K562 (cell line): Measurements from ENCODE around the gene EYA3. TPM values are rescaled to one million over a fixed set of nuclear protein-coding genes. Genes with fewer than 3 reads are reported as not detected.

ENCODE experiments used
- ATAC-seq: fragments of 200-7000 bp; cut with Tn5 transposase; 3 replicates; pipeline ENCODE4 v1.9.1; 2020; ENCODE audit warnings: moderate library complexity
- BruUV-seq: library from RNA; stranded (reverse); fragments of 400-500 nt; replicated peaks from 2 replicates; lab custom pipeline; 2021; lab: Mats Ljungman, UMichigan
- CTCF ChIA-PET: fragments of 300-600 bp; formaldehyde crosslinking; extraction: SDS; loops from one replicate; lab custom pipeline; 2021; ENCODE audit warnings: low intra/inter-chr PET ratio; lab: Yijun Ruan, JAX
- POLR2A ChIA-PET: fragments of 300-600, 350-650 bp; sonication (Branson Sonifier 250); formaldehyde crosslinking; extraction: SDS; loops from one replicate; lab custom pipeline; 2021; ENCODE audit warnings: antibody characterized with exemption, inconsistent platforms; lab: Yijun Ruan, JAX
- DNase-seq, 4 experiments: peaks; one replicate each; pipeline versions ENCODE4 v3.0.0 to v3.0.0-alpha.2; 2011 to 2018; ENCODE audit warnings: low spot score in 3 of 4, mixed read lengths in 3 of 4; ENCODE audit errors: extremely low read depth in 1 of 4
- FAIRE-seq: peaks from 2 replicates; lab custom pipeline; 2011; peaks lifted over from hg19 to GRCh38; lab: Jason Lieb, UNC
- H2AFZ ChIP-seq: 2 replicates; pipeline ENCODE4 v1.6.0; 2011; ENCODE audit warnings: low read depth, low read length, control low read depth, inconsistent platforms
- H3K27ac ChIP-seq: fragments of 200-600 bp; 3 replicates; pipeline ENCODE4 v1.8.0; 2011; ENCODE audit warnings: low read depth, mild to moderate bottlenecking, control low read depth, inconsistent platforms, low read length, moderate library complexity, mixed read lengths; ENCODE audit errors: extremely low read depth
- H3K27me3 ChIP-seq, 2 experiments: fragments of 300-600 bp in 1 of 2; 2 replicates in 1 of 2; 3 replicates in 1 of 2; pipeline versions ENCODE4 v1.6.0 to v1.8.0; 2011; ENCODE audit warnings: inconsistent platforms in 2 of 2, low read length in 2 of 2, mild to moderate bottlenecking in 1 of 2, mixed read lengths in 1 of 2, moderate library complexity in 1 of 2; ENCODE audit not compliant: control insufficient read depth in 2 of 2, insufficient read depth in 2 of 2
- H3K36me3 ChIP-seq: fragments of 300-600 bp; 3 replicates; pipeline ENCODE4 v1.8.0; 2011; ENCODE audit warnings: mild to moderate bottlenecking, low read length, inconsistent platforms; ENCODE audit not compliant: control insufficient read depth, insufficient read depth
- H3K4me1 ChIP-seq, 2 experiments: fragments of 200-600 bp in 1 of 2; replicated peaks in 1 of 2; 2 replicates in 1 of 2; 3 replicates in 1 of 2; pipeline versions ENCODE4 v1.5.1 to v1.8.0; 2011; ENCODE audit warnings: inconsistent platforms in 2 of 2, low read length in 2 of 2, mild to moderate bottlenecking in 1 of 2, mixed read lengths in 1 of 2, moderate library complexity in 1 of 2; ENCODE audit not compliant: control insufficient read depth in 2 of 2, insufficient read depth in 2 of 2
- H3K4me2 ChIP-seq: 2 replicates; pipeline ENCODE4 v1.6.1; 2011; ENCODE audit warnings: low read length, control low read depth, inconsistent platforms, mixed read lengths; ENCODE audit not compliant: insufficient read depth
- H3K4me3 ChIP-seq: fragments of 200-600 bp; sonication (generic), shearing (Covaris generic); 2 replicates; pipeline ENCODE4 v1.5.1; 2016; ENCODE audit warnings: control low read depth, inconsistent platforms
- H3K79me2 ChIP-seq: fragments of 200-600 bp; 3 replicates; pipeline ENCODE4 v1.8.0; 2011; ENCODE audit warnings: low read length, inconsistent platforms; ENCODE audit not compliant: control insufficient read depth, insufficient read depth
- H3K9ac ChIP-seq, 2 experiments: 2 replicates each; pipeline versions ENCODE4 v1.6.0 to v1.6.1; 2011; ENCODE audit warnings: low read depth in 2 of 2, low read length in 2 of 2, control low read depth in 1 of 2, inconsistent platforms in 1 of 2, mild to moderate bottlenecking in 1 of 2, mixed read lengths in 1 of 2; ENCODE audit not compliant: insufficient read depth in 1 of 2
- H3K9me1 ChIP-seq: one replicate; pipeline ENCODE4 v1.6.0; 2011; ENCODE audit warnings: inconsistent platforms, mild to moderate bottlenecking, low read length, moderate library complexity; ENCODE audit not compliant: control insufficient read depth, insufficient read depth
- H3K9me3 ChIP-seq: replicated peaks from 2 replicates; pipeline ENCODE4 v1.5.1; 2011; ENCODE audit warnings: low read depth, low read length, inconsistent platforms; ENCODE audit not compliant: control insufficient read depth, insufficient read depth
- H4K20me1 ChIP-seq: replicated peaks from 2 replicates; pipeline ENCODE4 v1.6.1; 2011; ENCODE audit warnings: low read length, inconsistent platforms, mixed read lengths; ENCODE audit not compliant: control insufficient read depth, insufficient read depth
- E2F3 ChIP-seq: fragments of 250-450 bp; sonication (Bioruptor Pico); IDR thresholded peaks from 2 replicates; pipeline ENCODE4 v1.4.0; 2020; ENCODE audit warnings: mild to moderate bottlenecking
- ETS1 ChIP-seq: conservative IDR thresholded peaks from 2 replicates; pipeline ENCODE4 v1.6.1; 2011; ENCODE audit warnings: low read depth, mild to moderate bottlenecking, low read length; ENCODE audit not compliant: control insufficient read depth
- HCFC1 ChIP-seq: IDR thresholded peaks from 2 replicates; pipeline ENCODE4 v1.6.1; 2012; ENCODE audit warnings: low read depth, low read length, improper control_type of control experiment
- KDM4B ChIP-seq, 2 experiments: fragments of 450-650 bp in 1 of 2; sonication (generic) in 1 of 2; IDR thresholded peaks; 2 replicates each; pipeline ENCODE4 v1.6.1; 2016 to 2017; ENCODE audit warnings: borderline replicate concordance in 2 of 2, antibody characterized with exemption in 1 of 2, low read depth in 1 of 2, mild to moderate bottlenecking in 1 of 2
- KDM5B ChIP-seq: fragments of 200-600 bp; sonication (generic); IDR thresholded peaks from 2 replicates; pipeline ENCODE4 v1.6.1; 2012; ENCODE audit warnings: low read depth, mild to moderate bottlenecking, moderate library complexity, low read length, control low read depth, inconsistent platforms; ENCODE audit not compliant: insufficient replicate concordance
- NCOA4 ChIP-seq: fragments of 450-650 bp; IDR thresholded peaks from 2 replicates; pipeline ENCODE4 v1.6.1; 2018; ENCODE audit warnings: mild to moderate bottlenecking; ENCODE audit not compliant: partially characterized antibody
- NONO ChIP-seq, 2 experiments: fragments of 200-400 bp in 1 of 2; fragments of 450-650 bp in 1 of 2; formaldehyde crosslinking in 1 of 2; IDR thresholded peaks; 2 replicates each; pipeline ENCODE4 v1.6.1; 2017; ENCODE audit warnings: low read depth in 2 of 2, mild to moderate bottlenecking in 2 of 2, moderate library complexity in 2 of 2, low read length in 1 of 2
- SIN3B ChIP-seq: fragments of 450-650 bp; IDR thresholded peaks from 2 replicates; pipeline ENCODE4 v1.6.1; 2017; ENCODE audit warnings: low read depth, mild to moderate bottlenecking, moderate library complexity
- SPI1 ChIP-seq: IDR thresholded peaks from 2 replicates; pipeline ENCODE4 v1.6.1; 2011; ENCODE audit warnings: low read depth, low read length, control low read depth, borderline replicate concordance
- USF1 ChIP-seq: sonication (generic); formaldehyde crosslinking; IDR thresholded peaks from 2 replicates; pipeline ENCODE4 v1.9.0; 2022; ENCODE audit warnings: mild to moderate bottlenecking, missing genetic modification reagents
- ZBTB17 ChIP-seq: fragments of 450-650 bp; formaldehyde crosslinking; IDR thresholded peaks from 2 replicates; pipeline ENCODE4 v1.4.0; 2020; ENCODE audit warnings: mild to moderate bottlenecking
- ZNF146 ChIP-seq: IDR thresholded peaks from one replicate; pipeline ENCODE4 v1.6.1; 2018; ENCODE audit warnings: missing compliant biosample characterization; ENCODE audit not compliant: unreplicated experiment
- ZNF507 ChIP-seq: conservative IDR thresholded peaks from 2 replicates; pipeline ENCODE4 v1.6.1; 2017; ENCODE audit warnings: missing genetic modification characterization, missing compliant biosample characterization
- ZZZ3 ChIP-seq: fragments of 450-650 bp; IDR thresholded peaks from 2 replicates; pipeline ENCODE4 v1.6.1; 2016; ENCODE audit warnings: antibody characterized with exemption, mild to moderate bottlenecking, moderate library complexity
- WGBS: fragments of 100-300 bp; shearing (Covaris generic); methylation state at CpG from one replicate; pipeline ENCODE4 v1.1.6; 2016; ENCODE audit warnings: low coverage, mixed read lengths; ENCODE audit not compliant: insufficient coverage; ENCODE audit errors: missing lambda C conversion rate; 5-methylcytosine and 5-hydroxymethylcytosine counted together
- in situ Hi-C: fragments of 300-500 bp; cut with MboI; formaldehyde crosslinking; loops from 4 replicates; pipeline ENCODE4 v1.15.0; 2018; ENCODE audit warnings: inconsistent platforms, mixed read lengths
- intact Hi-C: fragments of 100-400 bp; cut with micrococcal nuclease; formaldehyde crosslinking; loops from 2 replicates; pipeline ENCODE4 v1.14.2; 2022
- polyA plus RNA-seq, 8 experiments: library from polyadenylated mRNA; depleted of rRNA in 4 of 8; stranded (reverse) in 5 of 8; unstranded in 3 of 8; fragments of >200 nt; fragmentation: Nextera tagmentation in 2 of 8; fragmentation: Illumina TruSeq in 1 of 8; extraction: Ambion mirVana in 2 of 8; extraction: Trizol in 1 of 8; gene quantifications; 2 replicates each; pipeline versions ENCODE4 v1.2.1 to v1.2.3, GENCODE V29; 2011 to 2014; ENCODE audit warnings: inconsistent platforms in 1 of 8, missing spikeins in 1 of 8
- total RNA-seq, 7 experiments: library from RNA; depleted of rRNA in 6 of 7; stranded (reverse); fragments of >200 nt in 6 of 7; fragmentation: Illumina TruSeq in 2 of 7; extraction: Trizol in 2 of 7; gene quantifications; 2 replicates each; pipeline versions ENCODE4 v1.2.1 to v1.2.3, GENCODE V29; 2011 to 2021; ENCODE audit warnings: low replicate concordance in 1 of 7

Gene EYA3
- total and polyA plus RNA-seq, 9 of the 15 experiments (the other 6 are each of a cell fraction or from before 2014, with no cell fraction given), result 21.7 to 64.0 (median 43.6) TPM

- H3K27me3 ChIP-seq, result no peaks in the 10 kb centered on the region
- no peak overlapping the region for H3K4me2 ChIP-seq
- BruUV-seq, result no TSS peak
- H3K9ac ChIP-seq, result peak overlapping the region in 1 of 2 experiments; percentile 61; a peak in 1 of 4 replicates
- H3K9me1 ChIP-seq, result no peaks in the 10 kb centered on the region
- no peak overlapping the region for H3K27ac ChIP-seq
- TF ChIP-seq NCOA4, result no peak
- peaks cover 7% of the 10 kb centered on the region; the same call in 1 of the 3 replicates for H3K36me3 ChIP-seq
- H3K4me3 ChIP-seq, result no peak overlapping the region
- DNase-seq (no peak), ATAC-seq (no peak), FAIRE-seq (no peak)
- H3K79me2 ChIP-seq, result no peaks in the 10 kb centered on the region
- in situ Hi-C loops (no loop called here), intact Hi-C loops (no loop called here)
- no peak overlapping the region for H2AFZ ChIP-seq
- POLR2A ChIA-PET, result interaction anchor here (0.6 to 1.9 kb wide), 2 partner anchors 8 to 112 kb away, joined by 3 to 6 read pairs; no protein-coding TSS in a partner anchor
- no peaks in the 10 kb centered on the region for H4K20me1 ChIP-seq
- H3K9me3 ChIP-seq, result no peaks in the 10 kb centered on the region
- WGBS, result 76% methylated on average over 6 of the region's 11 CpGs
- CTCF ChIA-PET, result no interaction called here
- peaks cover 0 to 31% of the 10 kb centered on the region in 2 experiments; a peak in 1 of 5 replicates for H3K4me1 ChIP-seq
Observed at GRCh38 chr1:27963393-27963792, 125.0 kb downstream of the EYA3 start.

- Histone ChIP-seq H3K9ac (no peak overlapping the region), H3K27ac (no peak overlapping the region)
- BruUV-seq, result TSS peak; percentile 35
- TF ChIP-seq E2F3 (CRISPR knock-in tag) (no peak), ETS1 (no peak), KDM4B (IDR thresholded peaks at IDR 0.05; ENCODE audit: borderline replicate concordance in 2 of 2, low read depth in 1 of 2) (no peak), ZZZ3 (no peak), SPI1 (no peak), ZBTB17 (CRISPR knock-in tag) (no peak), KDM5B (no peak), SIN3B (no peak), ZNF507 (tag) (no peak), ZNF146 (no peak), HCFC1 (no peak), NONO (IDR thresholded peaks at IDR 0.05; ENCODE audit: low read depth in 2 of 2, low read length in 1 of 2) (no peak), USF1 (CRISPR knock-in tag) (no peak)
Observed at GRCh38 chr1:27961646-27962221, 126.7 kb downstream of the EYA3 start.

More at GRCh38 chr1:27961646-27962221, 126.7 kb downstream of the EYA3 start:
- intact Hi-C loops, result no loop called here
- Histone ChIP-seq H3K9me1 (no peaks in the 10 kb centered on the region), H3K4me2 (no peak overlapping the region), H3K4me1 (peaks cover 0 to 32% of the 10 kb centered on the region in 2 experiments; a peak in 3 of 5 replicates), H3K36me3 (no peaks in the 10 kb centered on the region), H3K27me3 (no peaks in the 10 kb centered on the region), H3K79me2 (no peaks in the 10 kb centered on the region), H4K20me1 (no peaks in the 10 kb centered on the region), H2AFZ (no peak overlapping the region), H3K4me3 (no peak overlapping the region), H3K9me3 (no peaks in the 10 kb centered on the region)
- ChIA-PET CTCF (no interaction called here), POLR2A (interaction anchor here (0.6 to 1.4 kb wide), 5 partner anchors 10 to 116 kb away, joined by 3 to 4 read pairs (median 3); no protein-coding TSS in a partner anchor)
- FAIRE-seq (no peak), DNase-seq (no peak), ATAC-seq (no peak)
- in situ Hi-C loops, result no loop called here
- WGBS, result 22% methylated on average over 4 of the region's 4 CpGs
